Measurements from ENCODE around the gene CTSE. TPM values are rescaled to one million over a fixed set of nuclear protein-coding genes. Genes with fewer than 3 reads are reported as not detected.

The CTSE gene
- total and polyA plus RNA-seq, 2 of the 8 experiments (the other 6 are each of a cell fraction or from before 2014, with no cell fraction given) = 0.03 TPM; not detected in 1

- no peak for TF ChIP-seq CHD7 (IDR thresholded peaks at IDR 0.05; ENCODE audit: insufficient replicate concordance, low read length)
- TF ChIP-seq SIRT6 (IDR thresholded peaks at IDR 0.05; ENCODE audit: low read length) = no peak
- TF ChIP-seq JUN (IDR thresholded peaks at IDR 0.05; ENCODE audit: low read depth, low read length) = no peak
- no peak for TF ChIP-seq SP2 (IDR thresholded peaks at IDR 0.05; ENCODE audit: low read length)
- TF ChIP-seq ASH2L (IDR thresholded peaks at IDR 0.05; ENCODE audit: low read length) = no peak
- no peak for TF ChIP-seq PHF8 (conservative IDR thresholded peaks at IDR 0.05; ENCODE audit: low read depth, low read length)
Measured at GRCh38 chr1:205986861-205987260, 36.8 kb downstream of the CTSE start (continued).

All from H1 (cell line).